Measurements from ENCODE around the gene MTMR11. TPM values are rescaled to one million over a fixed set of nuclear protein-coding genes. Genes with fewer than 3 reads are reported as not detected.

Gene MTMR11
- total RNA-seq, 1 experiment from 2014 or later: 3.9 TPM

DNA sequence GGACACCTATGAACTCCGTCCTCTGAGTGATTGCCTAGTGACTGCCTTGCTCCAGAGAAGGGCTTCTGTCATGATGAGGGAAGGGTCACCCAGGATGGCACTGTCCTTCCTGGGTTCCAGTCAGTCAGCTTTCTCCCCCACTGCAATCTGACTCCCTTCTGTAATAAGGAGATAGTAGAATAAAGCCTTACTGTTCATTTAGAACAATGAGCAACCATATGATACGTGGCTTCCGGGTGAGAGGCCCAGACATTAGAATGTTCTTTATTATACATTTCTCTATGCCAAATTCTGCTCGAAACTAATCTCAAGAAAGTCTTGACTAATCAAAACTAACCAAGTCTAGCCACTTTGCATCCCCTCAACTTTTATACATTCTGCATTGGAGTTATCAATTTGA, 8.5 kb upstream of the MTMR11 start:
- Histone ChIP-seq H2BK15ac (ENCODE audit: low read depth, low read length) (no peak overlapping the region), H4K20me1 (ENCODE audit: control insufficient read depth, insufficient read depth, insufficient read length) (no peaks in the 10 kb centered on the region), H2BK120ac (ENCODE audit: low read depth, low read length, poor library complexity, severe bottlenecking) (no peak overlapping the region), H3T11ph (ENCODE audit: low read length) (no peak overlapping the region), H3K23me2 (ENCODE audit: insufficient read length, low read depth, low read length, poor library complexity, severe bottlenecking) (no peaks in the 10 kb centered on the region), H3K27me3 (ENCODE audit: insufficient read depth, low read length) (no peaks in the 10 kb centered on the region), H4K5ac (ENCODE audit: insufficient read length, low read depth, low read length) (no peak overlapping the region), H3K9ac (ENCODE audit: extremely low read depth, insufficient read length, low read length) (no peak overlapping the region), H4K8ac (replicated peaks; ENCODE audit: insufficient read length, low read depth, low read length) (no peak overlapping the region), H2AFZ (ENCODE audit: low read length) (no peak overlapping the region), H3K4ac (ENCODE audit: low read depth, low read length) (no peak overlapping the region), H2AK5ac (ENCODE audit: insufficient read length, low read length) (no peak overlapping the region), H2BK20ac (ENCODE audit: low read depth, low read length, poor library complexity, severe bottlenecking) (no peak overlapping the region), H3K9me3 (ENCODE audit: control insufficient read depth, low read depth, low read length) (no peaks in the 10 kb centered on the region), H3K14ac (ENCODE audit: insufficient read depth, low read length) (no peak overlapping the region), H3K56ac (ENCODE audit: insufficient read length, low read depth, low read length) (no peak overlapping the region), H3K4me2 (ENCODE audit: insufficient read depth, insufficient read length, low read length) (no peak overlapping the region), H3K79me1 (ENCODE audit: insufficient read depth, low read depth, low read length, poor library complexity, severe bottlenecking) (no peaks in the 10 kb centered on the region), H3K23ac (ENCODE audit: insufficient read length, low read depth, low read length) (no peak overlapping the region), H3K18ac (ENCODE audit: insufficient read length, low read depth, low read length) (no peak overlapping the region), H3K79me2 (ENCODE audit: insufficient read depth, low read length) (no peaks in the 10 kb centered on the region), H3K4me1 (ENCODE audit: insufficient read depth, low read length) (0 out of 2 replicates have a peak, but pooled peaks cover 8% of the 10 kb centered on the region), H3K27ac (ENCODE audit: insufficient read length, low read depth, low read length) (no peak overlapping the region), H2BK12ac (ENCODE audit: insufficient read length, low read depth, low read length) (no peak overlapping the region), H4K91ac (ENCODE audit: insufficient read length, low read depth, low read length) (no peak overlapping the region), H2BK5ac (ENCODE audit: insufficient read length, low read length) (no peak overlapping the region)
- no peak for DNase-seq
- TF ChIP-seq, protein P1, sequence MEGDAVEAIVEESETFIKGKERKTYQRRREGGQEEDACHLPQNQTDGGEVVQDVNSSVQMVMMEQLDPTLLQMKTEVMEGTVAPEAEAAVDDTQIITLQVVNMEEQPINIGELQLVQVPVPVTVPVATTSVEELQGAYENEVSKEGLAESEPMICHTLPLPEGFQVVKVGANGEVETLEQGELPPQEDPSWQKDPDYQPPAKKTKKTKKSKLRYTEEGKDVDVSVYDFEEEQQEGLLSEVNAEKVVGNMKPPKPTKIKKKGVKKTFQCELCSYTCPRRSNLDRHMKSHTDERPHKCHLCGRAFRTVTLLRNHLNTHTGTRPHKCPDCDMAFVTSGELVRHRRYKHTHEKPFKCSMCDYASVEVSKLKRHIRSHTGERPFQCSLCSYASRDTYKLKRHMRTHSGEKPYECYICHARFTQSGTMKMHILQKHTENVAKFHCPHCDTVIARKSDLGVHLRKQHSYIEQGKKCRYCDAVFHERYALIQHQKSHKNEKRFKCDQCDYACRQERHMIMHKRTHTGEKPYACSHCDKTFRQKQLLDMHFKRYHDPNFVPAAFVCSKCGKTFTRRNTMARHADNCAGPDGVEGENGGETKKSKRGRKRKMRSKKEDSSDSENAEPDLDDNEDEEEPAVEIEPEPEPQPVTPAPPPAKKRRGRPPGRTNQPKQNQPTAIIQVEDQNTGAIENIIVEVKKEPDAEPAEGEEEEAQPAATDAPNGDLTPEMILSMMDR (conservative IDR thresholded peaks at IDR 0.05): no peak
- Mint-ChIP-seq H3K27me3 (ENCODE audit: low read depth) (no peaks in the 10 kb centered on the region), H3K4me1 (peaks cover 15 to 16% of the 10 kb centered on the region in 2 experiments), H3K27ac (0 out of 7 replicates have a peak overlapping the region, but pooled peaks of 1 of the 3 experiments have one; percentile 4), H3K9me3 (no peaks in the 10 kb centered on the region), H3K36me3 (ENCODE audit: insufficient read depth in 1 of 3, low read depth in 3 of 3) (peaks cover 21 to 54% (median 52%) of the 10 kb centered on the region in 3 experiments; a peak in 6 of 7 replicates), H3K4me3 (no peak overlapping the region)
- WGBS (ENCODE audit: extremely low coverage, insufficient read length, low lambda C conversion rate): no CpG with 5 or more reads among the region's 4 CpGs

All from H9 (cell line).